ENCODE results near the gene EIF4EBP2.

The EIF4EBP2 gene, protein sequence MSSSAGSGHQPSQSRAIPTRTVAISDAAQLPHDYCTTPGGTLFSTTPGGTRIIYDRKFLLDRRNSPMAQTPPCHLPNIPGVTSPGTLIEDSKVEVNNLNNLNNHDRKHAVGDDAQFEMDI

DNA sequence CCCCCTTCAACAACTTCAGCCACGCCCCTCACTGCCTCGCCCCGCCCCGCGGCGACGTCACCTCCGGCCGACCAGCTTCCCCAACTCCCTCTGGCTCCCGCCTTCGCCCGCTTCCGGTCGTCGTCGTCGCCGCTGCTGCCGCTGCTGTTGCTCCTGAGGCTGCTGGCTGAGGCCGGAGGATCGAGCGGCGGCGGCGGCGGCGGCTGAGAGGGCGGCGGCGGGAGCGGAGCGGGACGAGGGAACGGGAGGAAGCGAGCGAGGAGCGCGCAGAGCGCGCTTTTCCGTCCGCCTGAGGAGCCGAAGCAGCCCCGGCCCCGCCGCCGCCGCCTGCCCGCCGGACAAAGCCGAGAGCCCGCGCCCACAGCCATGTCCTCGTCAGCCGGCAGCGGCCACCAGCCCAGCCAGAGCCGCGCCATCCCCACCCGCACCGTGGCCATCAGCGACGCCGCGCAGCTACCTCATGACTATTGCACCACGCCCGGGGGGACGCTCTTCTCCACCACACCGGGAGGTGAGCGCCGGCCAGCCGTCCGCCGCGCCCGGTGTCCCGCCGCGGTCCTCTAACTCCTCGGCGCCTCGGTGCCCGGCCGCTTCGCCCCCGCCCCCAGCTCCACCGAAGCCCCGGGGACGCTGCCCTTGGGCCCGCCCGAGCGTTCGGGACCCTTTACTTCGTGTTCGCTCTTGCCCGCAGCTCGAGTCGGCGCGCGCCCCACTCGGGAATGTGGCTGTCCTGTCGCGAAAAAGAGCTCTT, at the start of gene EIF4EBP2:
Gene EIF4EBP2 (plus strand): TSS at position 110 of the 751 bp plus-strand sequence. CDS start 257 bp downstream, at position 367.
- peak within 1 kb of the TSS; percentile 95 for H3K4me3 ChIP-seq (replicated peaks; ENCODE audit: low read depth, low read length)
- peak; percentile 88 for DNase-seq (ENCODE audit: extremely low read depth, low read depth)
- TF ChIP-seq, protein P1, sequence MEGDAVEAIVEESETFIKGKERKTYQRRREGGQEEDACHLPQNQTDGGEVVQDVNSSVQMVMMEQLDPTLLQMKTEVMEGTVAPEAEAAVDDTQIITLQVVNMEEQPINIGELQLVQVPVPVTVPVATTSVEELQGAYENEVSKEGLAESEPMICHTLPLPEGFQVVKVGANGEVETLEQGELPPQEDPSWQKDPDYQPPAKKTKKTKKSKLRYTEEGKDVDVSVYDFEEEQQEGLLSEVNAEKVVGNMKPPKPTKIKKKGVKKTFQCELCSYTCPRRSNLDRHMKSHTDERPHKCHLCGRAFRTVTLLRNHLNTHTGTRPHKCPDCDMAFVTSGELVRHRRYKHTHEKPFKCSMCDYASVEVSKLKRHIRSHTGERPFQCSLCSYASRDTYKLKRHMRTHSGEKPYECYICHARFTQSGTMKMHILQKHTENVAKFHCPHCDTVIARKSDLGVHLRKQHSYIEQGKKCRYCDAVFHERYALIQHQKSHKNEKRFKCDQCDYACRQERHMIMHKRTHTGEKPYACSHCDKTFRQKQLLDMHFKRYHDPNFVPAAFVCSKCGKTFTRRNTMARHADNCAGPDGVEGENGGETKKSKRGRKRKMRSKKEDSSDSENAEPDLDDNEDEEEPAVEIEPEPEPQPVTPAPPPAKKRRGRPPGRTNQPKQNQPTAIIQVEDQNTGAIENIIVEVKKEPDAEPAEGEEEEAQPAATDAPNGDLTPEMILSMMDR (IDR thresholded peaks at IDR 0.05; ENCODE audit: low read depth, low read length, missing control alignments) = no peak

DNA sequence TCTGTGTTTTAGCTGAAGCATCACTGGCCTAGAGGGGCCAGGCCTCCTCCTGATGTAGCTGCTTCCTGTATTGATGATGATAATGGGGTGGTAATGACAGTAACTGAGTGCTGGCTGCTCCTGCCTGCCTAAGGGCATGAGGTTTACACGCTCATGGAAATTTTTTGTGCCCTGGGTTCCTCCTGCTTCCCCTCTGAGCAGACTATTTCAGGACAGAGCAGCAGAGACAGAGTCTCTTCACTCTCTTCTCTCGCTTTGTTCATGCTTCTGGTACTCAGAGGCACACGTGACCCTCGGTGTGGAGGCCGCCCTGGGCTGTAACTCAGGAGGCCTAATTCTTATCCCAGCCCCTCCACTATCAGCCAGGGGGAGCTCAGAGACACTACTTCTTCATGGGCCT, 49.4 kb upstream of the EIF4EBP2 start:
- no peak overlapping the region for H3K4me3 ChIP-seq (replicated peaks; ENCODE audit: low read depth, low read length)

DNA sequence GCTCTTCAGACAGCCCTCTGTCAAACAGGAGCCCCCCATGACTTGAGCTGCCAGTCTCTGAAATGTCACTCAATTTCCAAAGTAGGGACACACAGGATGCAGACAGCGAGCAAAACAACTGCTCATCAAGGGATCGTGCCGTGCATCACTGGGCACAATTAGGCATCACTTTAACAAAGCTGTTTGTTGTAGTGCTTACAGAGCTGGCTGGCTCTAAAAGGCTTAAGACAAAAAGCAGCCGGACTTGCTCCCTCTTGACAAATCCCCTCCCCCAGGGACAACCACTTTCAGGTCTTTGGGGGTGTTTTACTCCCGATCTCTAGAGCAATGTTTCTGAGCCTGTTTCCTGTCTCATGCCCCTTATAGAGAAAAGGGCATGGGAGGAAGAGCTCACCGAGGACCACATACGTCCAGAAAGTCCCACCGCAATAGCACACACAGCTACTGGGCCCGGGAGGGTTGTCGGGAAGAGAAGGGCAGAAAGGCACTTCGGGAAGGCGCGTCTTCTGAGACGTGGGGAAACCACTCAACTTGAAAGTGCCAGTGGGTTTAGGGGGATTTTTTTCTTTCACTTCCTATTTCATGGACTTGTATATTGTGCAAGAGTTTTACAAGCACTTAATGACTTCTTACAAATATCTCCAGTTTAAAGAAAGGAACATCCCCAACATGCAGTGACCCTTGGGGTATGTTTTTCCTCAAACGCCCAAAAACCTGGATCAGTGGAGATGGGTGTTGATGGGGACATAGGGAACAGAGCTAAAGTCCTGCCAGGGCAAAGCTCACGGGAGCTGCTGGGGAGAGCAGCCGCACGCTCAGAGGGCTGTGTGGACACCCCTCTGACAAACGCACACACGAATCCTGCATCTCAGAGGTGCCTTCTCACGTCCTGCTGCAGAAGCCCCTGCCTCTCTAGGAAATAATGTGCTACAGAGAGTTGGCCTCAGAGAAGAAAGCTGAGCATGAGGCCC, 48.6 kb upstream of the EIF4EBP2 start:
- DNase-seq (ENCODE audit: extremely low read depth, low read depth) = no peak
- TF ChIP-seq, protein P1 (IDR thresholded peaks at IDR 0.05; ENCODE audit: low read depth, low read length, missing control alignments) = no peak

More for the DNA sequence above, 49.4 kb upstream of the EIF4EBP2 start:
- TF ChIP-seq, protein P1 (IDR thresholded peaks at IDR 0.05; ENCODE audit: low read depth, low read length, missing control alignments) = no peak
- DNase-seq (ENCODE audit: extremely low read depth, low read depth) = no peak

DNA sequence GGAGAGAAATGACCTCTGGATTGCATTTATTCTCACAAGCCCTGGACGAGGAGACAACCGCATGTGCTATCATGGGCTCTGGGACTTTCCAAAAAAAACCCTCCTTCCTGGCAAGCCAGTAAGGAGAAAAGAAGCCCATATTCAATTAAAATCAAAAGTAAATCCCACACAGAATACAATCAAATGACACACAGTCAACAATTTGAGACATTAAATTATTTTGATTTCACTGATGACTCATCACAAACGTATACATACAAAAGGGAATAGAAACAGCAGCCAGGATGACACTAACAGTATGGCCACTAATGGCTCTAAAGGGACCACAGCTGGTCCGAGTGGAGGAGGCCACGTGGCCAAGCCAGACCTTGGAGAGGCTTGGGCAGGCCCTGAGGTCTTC, 46.4 kb upstream of the EIF4EBP2 start:
- TF ChIP-seq, protein P1 (IDR thresholded peaks at IDR 0.05; ENCODE audit: low read depth, low read length, missing control alignments) = no peak
- no peak for DNase-seq (ENCODE audit: extremely low read depth, low read depth)
- no peak overlapping the region for H3K4me3 ChIP-seq (replicated peaks; ENCODE audit: low read depth, low read length)

More for the DNA sequence above, 48.6 kb upstream of the EIF4EBP2 start:
- no peak overlapping the region for H3K4me3 ChIP-seq (replicated peaks; ENCODE audit: low read depth, low read length)

DNA sequence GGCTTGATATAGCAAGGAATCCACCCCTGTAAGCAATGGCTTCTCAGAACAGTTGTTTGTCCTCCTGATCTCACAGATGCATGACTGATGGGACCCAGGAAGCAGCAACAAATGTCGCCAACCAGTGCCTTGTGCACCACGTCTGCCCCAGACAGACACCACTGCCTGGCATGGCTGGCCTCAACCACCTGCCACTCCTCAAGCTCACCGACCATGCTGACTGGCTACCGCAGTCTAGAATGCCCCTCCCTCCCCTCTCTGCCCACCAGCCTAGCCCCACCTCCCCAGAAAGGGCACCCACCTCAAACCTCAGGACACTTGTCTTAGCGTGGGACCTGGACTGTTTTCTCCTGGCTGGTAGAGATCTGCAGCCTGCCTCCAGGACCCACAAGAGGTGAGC, 45.5 kb upstream of the EIF4EBP2 start:
- no peak overlapping the region for H3K4me3 ChIP-seq (replicated peaks; ENCODE audit: low read depth, low read length)

DNA sequence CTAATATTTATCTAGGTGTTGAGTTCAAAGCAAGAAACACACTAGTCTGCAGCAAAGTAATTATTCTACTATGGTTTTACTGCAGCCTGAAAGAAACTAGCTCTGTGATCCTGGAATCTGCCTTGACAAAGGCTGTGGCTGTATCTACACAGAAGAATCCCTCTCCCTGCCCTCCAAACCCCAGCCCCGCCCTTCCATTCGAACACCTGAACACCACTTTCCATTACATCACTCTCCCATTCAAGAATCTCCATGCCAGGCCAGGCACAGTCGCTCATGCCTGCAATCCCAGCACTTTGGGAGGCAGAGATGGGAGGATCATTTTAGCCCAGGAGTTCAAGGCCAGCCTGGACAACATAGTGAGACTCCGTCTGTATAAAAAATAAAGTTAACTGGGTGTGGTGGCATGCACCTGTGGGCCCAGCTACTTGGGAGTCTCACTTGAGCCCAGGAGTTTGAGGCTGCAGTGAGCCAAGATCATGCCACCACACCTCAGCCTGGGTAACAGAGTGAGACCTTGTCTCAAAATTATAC, 44.9 kb upstream of the EIF4EBP2 start:
- no peak for DNase-seq (ENCODE audit: extremely low read depth, low read depth)
- TF ChIP-seq, protein P1 (IDR thresholded peaks at IDR 0.05; ENCODE audit: low read depth, low read length, missing control alignments) = no peak
- no peak overlapping the region for H3K4me3 ChIP-seq (replicated peaks; ENCODE audit: low read depth, low read length)

More for the DNA sequence above, 45.5 kb upstream of the EIF4EBP2 start:
- TF ChIP-seq, protein P1 (IDR thresholded peaks at IDR 0.05; ENCODE audit: low read depth, low read length, missing control alignments) = no peak
- DNase-seq (ENCODE audit: extremely low read depth, low read depth) = no peak

Data from HFF-Myc (cell line).